ENCODE results near the gene PPP1R12C.
A peak's percentile ranks its signal among the peaks of the same experiment; 100 is the strongest.
"Not testable (repeated sequence)": the region's sequence is repeated elsewhere in the genome, so short reads cannot be mapped to it uniquely, and the experiment has no call there.

PPP1R12C gene

DNA sequence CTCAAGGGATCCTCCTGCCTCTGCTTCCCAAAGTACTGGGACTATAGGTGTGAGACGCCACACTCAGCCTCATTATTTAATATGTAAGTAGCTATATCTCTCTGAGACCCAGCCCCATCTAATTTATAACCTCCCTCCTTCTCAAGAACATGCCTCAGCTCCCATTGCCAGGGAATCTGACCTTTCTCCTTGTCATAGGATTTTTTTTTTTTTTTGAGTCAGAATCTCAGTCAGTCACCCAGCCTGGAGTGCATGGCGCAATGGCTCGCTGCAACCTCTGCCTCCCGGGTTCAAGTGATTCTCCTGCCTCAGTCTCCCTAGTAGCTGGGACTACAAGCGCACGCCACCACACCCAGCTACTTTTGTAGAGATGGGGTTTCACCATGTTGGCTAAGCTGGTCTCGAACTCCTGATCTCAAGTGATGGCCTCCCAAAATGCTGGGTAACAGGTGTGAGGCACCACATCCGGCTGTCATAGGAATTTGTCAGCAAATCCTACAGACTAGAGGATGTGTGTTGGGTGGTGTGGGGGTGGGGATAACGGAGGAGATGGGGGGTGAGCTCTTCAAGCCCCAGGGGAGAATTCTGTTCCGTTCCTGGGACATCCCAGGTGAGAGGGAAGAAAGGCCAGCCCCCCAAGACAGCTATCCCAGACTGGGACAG is 46.8 kb downstream of the PPP1R12C start:
- no peak for DNase-seq

DNA sequence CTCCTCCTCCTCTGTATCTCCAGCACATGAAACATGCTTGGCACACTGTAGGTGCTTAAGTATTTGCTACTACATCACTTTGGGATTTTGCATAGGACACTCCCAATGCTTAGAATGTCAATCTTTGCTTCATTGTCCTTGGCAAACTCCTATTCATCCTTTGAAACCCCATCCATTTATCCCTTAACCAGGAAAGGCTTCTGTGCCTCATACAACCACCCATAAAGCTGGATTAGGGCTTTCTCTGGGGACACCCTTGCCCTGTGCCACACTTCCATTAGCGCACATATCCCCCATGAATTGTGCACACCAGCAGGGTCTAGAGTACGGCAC is 47.6 kb downstream of the PPP1R12C start:
- no peak for DNase-seq

DNA sequence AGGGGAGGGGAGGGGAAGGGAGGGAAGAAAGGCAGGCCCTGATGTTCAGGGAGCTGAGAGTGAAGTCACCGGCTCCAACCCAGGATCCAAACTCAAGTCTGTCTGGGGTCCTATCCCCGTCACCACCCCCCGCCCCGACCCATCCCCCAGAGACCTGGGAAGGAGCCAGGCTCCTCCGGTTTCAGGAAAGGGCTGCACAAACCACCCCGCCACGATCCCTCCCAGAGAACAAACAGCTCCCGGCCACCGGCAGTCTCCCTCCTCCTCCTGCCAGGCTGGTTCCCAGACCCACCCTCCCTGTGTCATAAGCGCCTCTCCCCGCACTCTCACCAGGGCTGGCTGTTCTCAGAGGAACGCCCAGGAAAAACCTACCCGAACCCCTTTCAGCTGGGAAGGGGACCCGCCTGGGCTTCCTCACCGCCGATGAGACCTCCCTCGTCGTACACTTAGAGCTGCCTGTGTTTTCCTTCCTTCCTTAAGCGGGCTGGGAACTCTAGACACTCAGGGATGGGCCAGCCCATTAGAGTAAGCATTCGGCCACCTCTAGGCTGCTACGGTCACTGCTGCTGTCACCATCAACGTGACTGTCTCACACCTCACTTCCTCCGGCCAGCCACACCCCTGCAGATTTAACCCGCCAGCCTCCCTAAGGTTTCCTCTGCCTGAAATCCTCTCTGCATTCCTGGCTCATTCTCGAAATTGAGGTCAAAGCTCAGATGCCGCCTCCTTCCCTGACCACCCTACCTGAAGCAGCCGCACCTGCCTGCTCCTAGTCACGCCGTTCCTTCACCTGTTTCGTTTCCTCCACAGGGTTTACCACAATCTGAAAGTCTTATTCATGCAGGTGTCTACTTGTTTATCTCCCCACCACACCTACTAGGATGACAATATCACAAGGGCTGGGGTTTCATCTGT is 48.2 kb downstream of the PPP1R12C start:
- DNase-seq: peak; percentile 23 to 25

DNA sequence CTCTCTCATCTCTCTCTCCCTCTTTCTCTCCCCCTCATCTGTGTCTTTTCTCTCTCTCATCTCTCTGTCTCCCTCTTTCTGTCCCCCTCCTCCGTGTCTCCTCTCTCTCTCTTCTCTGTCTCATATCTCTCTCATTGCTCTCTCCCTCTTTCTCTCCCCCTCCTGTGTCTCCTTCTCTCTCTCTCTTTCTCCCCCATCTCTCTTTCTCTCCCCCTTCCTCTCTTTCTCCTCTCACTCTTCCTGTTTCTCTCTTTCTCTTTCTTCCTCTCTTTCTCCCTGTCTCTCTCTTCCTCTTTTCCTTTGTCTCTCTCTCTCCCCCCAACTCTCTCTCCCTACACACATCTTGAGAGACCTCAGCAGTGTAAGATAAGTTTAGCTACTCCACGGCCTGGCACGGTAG is 49.6 kb downstream of the PPP1R12C start:
- DNase-seq: no peak

DNA sequence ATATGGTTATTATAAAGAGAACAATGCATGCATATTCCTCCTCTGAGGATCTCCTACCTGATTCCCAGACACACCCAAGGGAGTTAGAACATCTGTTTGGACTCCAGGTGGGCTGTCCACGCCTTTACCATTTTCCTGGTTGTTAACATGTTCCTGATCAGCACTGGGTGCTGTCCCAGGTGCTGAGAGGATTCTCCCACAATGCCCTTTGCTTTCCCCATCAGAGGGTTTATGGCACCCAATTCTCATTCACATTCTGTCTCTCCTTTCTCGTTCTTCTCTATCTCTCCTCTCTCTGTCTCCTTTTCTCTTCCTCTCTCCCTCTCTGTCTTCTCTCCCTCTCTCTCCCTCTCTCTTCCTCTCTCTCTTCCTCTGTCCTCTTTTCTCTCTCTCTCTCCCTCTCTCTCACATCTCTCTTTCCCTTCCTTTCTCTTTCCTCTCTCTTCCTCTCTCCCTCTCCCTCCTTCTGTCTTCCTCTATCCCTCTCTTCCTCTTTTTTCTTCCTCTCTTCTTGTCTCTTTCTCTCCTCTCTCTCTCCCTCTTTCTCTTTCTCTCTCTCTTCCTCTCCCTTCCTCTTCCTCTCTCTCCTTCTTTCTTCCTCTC is 51.2 kb downstream of the PPP1R12C start:
- DNase-seq: no peak

DNA sequence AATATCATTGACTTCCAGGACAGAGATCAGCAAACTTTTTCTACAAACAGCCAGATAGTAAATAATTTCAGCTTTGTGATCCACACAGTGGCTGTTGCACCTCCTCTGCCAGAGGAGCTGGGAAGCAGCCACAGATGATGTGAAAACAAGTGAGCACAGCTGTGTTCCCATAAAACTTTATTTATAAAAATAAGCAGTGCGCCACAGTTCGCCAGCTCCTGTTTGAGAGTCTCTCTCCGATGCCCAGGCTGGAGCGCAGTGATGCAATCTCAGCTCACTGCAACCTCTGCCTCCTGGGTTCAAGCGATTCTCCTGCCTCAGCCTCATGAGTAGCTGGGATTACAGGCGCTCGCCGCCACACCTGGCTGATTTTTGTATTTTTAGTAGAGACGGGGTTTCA is 51.9 kb downstream of the PPP1R12C start:
- not testable (repeated sequence) for DNase-seq

DNA sequence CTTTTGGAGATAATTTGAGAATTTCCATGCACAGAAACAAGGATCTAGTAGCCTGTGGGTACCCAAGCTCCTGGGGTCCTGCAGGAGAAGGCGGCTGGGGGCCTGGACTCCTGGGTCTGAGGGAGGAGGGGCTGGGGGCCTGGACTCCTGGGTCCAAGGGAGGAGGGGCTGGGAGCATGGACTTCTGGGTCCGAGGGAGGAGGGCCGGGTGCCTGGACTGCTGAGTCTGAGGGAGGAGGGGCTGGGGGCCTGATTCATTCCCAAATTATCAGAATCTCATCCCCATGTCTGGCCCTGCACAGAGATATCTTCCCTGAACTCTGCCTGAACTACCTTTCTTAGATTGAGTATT is 54.0 kb downstream of the PPP1R12C start:
- DNase-seq: no peak

DNA sequence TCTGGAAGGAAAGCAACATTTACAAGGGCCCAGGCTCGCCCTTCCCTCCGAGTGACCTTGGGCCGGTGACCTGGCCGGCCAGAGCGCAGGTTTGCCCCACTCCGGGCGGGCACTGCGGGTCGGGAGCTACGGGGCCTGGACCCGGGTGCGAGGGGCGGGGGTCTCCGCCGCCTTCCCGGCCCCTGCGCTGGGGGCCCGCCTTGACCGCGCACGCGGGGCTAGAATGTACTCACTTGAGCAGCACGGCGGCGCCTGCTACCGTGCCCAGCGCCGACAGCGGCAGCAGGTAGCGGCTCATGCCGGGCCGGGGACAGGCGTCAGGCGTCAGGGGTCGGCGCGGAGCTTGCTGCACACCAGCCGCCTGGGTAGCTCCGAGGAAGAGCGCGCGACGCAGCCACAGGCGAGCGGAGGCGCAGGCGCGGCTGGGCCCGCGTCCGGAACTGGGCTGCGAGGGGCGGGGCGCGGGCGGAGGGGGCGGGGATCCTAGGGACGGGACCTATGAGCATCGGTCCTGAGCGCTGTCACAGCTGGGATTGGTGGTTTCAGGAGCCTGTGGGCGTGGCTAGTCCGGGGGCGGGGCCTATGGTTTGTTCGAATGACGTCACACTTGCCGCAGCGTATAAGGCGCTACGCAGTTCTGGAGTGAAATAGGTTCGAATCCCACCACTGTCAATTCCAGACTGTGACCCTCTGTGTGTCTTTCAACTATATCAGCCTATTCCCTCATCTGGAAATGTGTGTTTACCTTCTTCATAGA is 54.5 kb downstream of the PPP1R12C start, which contains the start of gene RDH13:
Gene RDH13 (minus strand): TSS at position 414 of the 757 bp plus-strand sequence. CDS start 116 bp downstream, at position 298.
- DNase-seq: peak; percentile 89 to 93

DNA sequence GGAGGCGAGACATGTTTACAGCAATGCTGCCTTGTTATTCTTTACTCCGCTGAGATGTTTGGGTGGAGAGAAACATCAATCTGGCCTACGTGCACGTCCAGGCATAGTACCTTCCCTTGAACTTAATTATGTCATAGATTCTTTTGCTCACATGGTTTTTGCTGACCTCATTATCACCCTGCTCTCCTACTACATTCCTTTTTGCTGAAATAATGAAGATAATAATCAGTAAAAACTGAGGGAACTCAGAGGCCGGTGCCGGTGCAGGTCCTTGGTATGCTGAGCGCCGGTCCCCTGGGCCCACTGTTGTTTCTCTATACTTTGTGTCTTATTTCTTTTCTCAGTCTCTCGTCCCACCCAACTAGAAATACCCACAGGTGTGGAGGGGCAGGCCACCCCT is 57.1 kb downstream of the PPP1R12C start:
- not testable (repeated sequence) for DNase-seq

DNA sequence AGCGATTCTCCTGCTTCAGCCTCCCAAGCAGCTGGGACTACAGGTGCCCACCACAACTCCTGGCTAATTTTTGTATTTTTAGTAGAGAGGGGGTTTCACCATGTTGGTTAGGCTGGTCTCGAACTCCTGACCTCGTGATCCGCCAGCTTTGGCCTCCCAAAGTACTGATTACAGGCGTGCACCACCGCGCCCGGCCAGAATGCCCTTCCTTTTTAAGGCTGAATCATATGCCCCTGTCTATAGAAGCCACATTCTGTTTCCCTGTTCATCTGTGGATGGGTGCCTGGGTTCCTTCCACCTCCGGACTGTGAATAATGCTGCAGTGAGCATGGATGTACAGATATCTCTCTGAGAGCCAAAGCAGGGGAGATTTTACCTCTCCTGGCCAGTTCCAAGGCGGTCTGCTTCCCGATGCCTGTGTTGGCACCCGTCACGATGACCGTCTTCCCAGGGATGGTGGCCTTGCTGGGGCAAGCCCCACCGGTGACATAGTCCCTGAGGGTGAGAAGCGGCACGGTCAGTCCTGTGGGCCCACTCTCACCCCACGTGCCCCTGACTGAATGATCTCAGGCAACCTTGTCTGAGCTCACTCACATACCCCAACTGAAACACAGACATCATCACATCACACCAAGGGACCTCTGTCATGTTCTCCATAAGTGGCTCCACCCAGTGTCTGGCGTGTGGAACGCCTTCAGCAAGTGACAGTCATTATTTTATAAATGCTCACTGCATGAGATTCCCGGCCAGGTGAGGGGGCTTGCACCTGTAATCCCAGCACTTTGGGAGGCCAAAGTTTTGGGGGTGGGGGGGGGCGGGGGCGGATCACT is 58.4 kb downstream of the PPP1R12C start:
- no peak for DNase-seq

DNA sequence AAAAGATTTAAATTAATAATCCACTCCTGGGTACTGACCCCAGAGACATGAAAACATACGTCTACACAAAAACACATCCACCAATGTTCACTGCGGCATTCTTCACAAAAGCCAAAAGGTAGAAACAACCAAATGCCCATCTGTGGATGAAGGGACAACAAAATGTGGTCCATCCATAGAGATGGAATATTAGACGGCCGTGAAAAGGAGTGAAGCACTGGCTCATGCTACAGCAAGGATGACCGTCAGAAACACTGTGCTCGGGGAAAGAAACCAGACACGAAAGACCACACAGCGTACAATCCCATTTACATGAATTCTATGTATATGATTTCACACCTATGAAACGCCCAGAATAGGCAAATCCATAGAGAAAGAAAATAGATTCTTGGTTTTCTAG is 60.6 kb downstream of the PPP1R12C start:
- DNase-seq: no peak

DNA sequence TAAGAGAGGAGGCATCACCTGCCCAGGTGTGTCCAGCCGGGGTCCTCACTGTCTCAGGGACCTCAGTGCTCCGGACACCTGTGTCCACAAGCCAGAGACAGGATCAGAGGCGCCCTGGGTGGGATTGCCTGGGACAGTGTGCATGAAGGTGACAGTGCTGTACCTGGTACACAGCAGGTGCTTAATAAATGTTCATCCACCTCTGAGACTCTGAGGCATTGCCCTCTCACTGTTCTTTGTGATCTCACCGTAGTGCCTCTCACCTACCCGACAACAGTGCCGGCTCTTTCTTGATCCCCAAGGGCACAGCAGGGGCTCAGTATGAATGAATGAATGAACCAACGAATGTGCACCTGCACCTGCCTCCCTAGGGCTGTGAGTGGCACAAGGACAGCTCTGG is 63.7 kb downstream of the PPP1R12C start:
- DNase-seq: no peak

DNA sequence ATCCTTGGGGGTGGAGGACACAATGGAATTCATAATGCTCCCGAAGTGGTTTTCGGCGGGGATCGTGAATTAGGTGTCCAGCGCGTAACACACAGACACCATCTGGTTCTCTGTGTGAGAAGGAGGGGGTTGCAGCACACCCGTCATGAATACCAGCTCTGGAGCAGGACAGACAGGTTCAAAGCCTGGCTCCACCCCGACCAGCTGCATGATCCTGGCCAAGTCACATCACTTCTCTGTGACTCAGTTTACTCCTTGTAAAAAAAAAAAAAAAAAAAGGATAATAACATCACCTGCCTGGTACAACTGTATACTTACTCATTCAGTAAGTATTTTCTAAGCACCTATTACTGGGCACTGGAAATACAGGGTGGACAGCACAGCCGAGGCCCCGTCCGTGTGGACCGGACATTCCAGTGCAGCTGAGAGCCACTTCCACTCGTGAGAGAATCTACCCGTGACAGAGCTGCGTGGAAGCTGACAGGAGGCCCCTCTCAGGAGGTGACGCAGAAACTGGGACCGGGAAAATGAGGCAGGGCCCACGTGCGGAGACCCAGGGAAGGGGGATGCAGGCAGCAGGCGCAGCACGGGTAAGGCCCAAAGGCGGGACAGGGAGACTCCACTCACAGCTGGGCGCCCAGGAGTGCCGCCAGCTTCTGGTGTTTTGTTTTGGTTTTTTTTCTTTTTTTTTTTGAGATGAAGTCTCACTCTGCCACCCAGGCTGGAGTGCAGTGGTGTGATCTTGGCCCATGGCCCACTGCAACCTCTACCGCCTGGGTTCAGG is 66.5 kb downstream of the PPP1R12C start:
- no peak for DNase-seq

DNA sequence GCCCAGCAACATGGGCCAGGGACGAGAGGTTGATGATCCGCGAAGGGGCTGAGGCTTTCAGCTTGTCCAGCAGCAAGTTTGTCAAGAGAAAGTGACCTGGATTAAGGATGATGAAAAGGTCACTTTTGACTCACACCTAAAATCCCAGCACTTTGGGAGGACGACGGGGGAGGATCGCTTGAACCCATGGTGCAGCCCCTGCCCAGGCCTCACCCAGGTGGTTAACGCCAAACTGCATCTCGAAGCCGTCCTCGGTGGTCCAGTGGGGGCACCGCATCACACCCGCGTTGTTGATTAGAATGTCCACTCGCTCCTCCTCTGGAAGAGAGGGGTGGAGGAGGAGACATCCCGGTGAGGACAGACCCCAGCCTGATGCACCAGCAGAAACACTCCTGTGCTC is 69.0 kb downstream of the PPP1R12C start:
- DNase-seq: no peak

DNA sequence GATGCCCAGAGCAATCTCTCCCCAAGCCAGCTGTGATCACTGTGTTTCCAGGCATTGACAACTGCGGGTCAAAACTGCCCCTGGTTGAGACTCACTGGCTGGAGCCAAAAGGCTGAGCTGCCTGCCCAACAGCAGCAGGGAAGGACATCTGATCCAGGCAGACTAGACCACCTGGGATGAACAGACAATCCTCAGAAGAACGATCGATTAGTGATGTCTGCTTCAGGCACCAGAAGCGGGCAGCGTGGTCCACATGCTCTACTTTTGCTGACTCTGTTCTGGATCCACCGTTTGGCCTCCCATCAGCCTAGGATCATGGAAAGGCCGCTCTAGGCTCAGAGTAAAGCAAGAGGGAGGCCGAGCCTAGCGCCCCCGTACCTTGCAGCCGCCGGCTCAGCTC is 69.5 kb downstream of the PPP1R12C start:
- DNase-seq: no peak

DNA sequence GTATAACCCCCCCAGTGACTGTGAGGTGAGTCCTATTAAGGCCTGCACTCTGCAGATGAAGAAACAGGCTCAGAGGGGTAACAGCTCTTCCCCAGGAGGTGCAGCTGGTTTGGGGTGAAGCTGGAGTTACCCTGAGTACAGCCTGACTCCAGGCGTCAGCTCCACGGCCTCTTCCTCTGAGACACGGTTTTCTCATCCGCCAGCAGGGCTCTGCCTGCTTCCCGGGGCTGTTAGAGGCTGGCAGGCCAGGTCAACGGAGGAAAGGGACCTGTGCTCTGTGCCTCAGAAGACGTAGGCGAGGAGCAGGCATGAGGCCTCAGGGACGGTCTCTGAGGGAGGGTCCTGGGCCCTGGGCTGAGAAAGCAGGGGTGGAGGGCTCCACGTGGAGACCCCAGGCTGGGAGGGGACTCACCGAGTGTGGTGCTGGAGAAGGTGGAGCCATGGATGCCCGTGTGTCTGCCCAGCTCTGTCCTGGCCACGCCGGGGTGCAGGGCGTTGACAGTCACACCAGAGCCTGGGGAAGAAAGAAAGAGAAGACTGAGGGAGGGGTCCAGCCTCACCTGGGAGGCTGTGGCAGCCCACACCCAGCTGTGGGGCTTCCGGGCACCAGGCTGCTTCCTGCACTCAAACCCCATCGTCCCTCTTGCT is 70.3 kb downstream of the PPP1R12C start:
- DNase-seq: no peak

DNA sequence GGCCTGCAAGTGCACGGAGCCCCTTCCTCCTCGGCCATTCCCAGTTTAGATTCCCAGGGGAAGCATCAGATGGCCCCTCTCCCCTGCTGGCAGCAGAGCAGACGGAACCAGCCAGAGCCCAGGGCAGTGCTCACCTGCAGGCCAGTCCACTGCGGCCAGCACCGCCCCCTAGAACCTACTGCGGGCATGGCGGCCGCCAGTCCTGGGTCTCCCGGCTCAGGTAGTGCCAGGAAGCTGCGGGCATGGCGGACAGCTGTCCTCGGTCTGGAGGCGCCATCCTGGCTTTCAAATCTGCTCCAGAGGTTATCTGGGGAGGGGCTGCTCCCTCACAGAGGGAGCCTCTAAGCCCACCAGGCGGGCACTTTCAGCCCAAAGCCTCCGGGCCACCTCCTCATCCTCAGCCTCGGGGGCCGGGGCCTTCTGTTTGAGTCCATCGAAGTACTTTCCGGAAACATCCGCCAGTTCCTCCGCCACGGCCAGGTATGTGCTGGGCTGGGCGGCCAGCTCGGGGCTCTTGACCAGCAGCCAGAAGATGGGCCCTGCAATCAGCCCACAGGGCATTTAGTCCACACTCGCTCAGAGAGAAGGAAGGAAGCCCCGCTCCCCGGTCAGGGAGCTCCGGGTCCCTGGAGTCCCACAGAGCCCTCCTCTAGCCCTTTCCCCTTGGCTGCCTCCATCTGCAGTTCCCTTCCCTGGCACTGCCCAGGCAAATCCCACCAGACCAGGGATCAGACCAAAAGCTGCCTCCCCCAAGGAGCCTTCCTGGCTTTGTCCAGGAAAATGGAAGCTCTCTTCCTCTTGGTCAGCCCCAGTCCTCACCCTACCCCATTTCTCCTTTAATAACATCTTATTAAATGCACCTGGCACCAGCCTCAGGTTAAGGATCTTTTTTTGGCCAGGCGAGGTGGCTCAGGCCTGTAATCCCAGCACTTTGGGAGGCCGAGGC is 72.4 kb downstream of the PPP1R12C start:
- no peak for DNase-seq

DNA sequence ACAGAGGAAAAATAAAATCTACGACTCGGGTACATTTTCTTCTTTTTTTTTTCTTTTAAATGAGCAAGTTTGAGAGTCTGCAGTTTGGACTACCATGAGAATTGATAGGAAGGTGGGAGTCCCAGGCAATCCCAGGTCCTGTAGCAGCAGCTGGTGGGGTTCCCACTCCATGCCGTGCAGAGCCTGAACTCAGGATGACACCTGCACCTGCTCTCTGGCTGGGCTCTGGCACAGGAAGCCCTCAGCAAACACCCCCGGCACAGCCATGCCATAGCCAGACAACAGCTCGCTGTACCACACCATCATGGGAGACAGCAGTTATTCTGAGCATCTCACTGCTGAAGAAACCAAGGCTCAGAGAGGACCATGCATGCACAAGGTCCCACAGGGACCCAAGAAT is 73.2 kb downstream of the PPP1R12C start:
- DNase-seq: no peak

DNA sequence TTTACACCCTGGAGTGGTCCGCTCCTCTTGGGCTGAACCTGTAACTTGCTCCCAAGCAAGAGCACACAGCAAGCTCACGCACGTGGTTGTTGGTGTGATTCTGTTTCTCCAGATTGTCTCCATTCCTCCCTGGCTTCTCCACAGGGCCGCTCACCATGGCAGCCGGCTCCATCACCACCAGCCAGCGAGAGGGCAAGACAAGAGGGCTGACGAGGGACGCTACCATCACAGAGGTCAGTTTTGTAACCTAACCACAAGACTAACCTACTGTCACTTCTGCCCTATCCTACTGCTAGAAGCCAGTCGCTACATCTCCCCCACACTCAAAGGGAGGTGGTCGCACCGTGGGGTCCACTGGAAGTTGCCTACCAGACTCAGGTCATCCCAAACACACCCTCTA is 74.7 kb downstream of the PPP1R12C start:
- no peak for DNase-seq

DNA sequence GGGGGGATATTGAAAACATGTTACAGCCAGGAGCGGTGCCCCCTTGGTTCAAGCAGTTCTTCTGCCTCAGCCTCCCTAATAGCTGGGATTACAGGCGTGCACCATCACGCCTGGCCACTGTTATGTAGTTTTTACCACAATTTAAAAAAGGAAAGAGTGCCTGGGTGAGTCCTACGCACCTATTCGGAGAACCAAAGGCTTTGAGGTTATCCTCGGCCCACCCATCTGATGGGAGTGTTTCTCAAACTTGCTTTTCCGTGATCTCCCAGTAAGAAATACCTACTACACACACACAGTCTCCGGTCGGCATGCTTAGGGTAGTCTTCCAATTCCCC is 75.1 kb downstream of the PPP1R12C start:
- no peak for DNase-seq
